IPS-NIHi7 (cell line): Measurements from ENCODE around the gene DTWD2.
A peak's percentile ranks its signal among the peaks of the same experiment; 100 is the strongest.
"Not testable (repeated sequence)": the region's sequence is repeated elsewhere in the genome, so short reads cannot be mapped to it uniquely, and the experiment has no call there.

ENCODE experiments used
- DNase-seq: peaks from one replicate; pipeline ENCODE4 v3.0.0; 2012; ENCODE audit warnings: mixed read lengths; ENCODE audit errors: extremely low spot score

The DTWD2 gene

DNA sequence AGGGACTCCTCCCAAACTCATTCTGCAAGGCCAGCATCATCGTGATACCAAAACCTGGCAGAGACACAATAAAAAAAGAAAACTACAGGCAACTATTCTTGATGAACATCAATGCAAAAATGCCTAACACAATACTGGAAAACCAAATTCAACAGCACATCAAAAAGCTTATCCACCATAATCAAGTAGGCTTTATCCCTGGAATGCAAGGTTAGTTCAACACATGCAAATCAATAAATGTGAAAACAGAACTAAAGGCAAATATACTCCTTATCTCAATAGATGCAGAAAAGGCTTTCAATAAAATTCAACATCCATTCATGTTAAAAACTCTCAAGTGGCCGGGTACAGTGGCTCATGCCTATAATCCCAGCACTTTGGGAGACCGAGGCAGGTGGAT is 111.5 kb downstream of the DTWD2 start:
- DNase-seq = not testable (repeated sequence)

GRCh38 chr5:118875131-118875530 is 113.2 kb downstream of the DTWD2 start:
- DNase-seq = no peak

DNA sequence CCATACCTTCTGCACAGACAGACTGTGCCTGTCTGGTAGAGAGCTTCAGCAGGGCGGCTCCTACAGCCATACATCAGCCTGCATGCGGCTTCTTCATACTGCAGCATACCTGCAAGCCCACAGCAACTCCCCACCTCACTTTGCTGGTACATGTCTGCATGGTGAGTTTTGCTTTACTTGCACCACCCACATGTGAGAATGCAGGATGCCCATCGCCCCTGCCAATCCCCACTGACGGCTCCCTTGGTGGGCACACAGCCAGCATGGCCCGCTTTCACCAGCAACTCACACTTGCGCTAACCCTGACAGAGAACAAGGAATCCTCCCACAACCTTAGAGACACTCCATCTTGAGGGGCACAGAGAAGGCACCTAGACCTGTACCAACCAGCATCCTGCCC is 114.9 kb downstream of the DTWD2 start:
- no peak for DNase-seq

GRCh38 chr5:118863345-118863744 is 125.0 kb downstream of the DTWD2 start:
- DNase-seq = no peak

- DNase-seq = no peak
These were observed 125.8 kb downstream of the DTWD2 start for GRCh38 chr5:118862596-118862995.

GRCh38 chr5:118857700-118858099 is 130.6 kb downstream of the DTWD2 start:
- no peak for DNase-seq

- DNase-seq = no peak
These were observed 133.5 kb downstream of the DTWD2 start for GRCh38 chr5:118854819-118855218.

- not testable (repeated sequence) for DNase-seq
These were observed 136.6 kb downstream of the DTWD2 start for GRCh38 chr5:118851785-118852184.

DNA sequence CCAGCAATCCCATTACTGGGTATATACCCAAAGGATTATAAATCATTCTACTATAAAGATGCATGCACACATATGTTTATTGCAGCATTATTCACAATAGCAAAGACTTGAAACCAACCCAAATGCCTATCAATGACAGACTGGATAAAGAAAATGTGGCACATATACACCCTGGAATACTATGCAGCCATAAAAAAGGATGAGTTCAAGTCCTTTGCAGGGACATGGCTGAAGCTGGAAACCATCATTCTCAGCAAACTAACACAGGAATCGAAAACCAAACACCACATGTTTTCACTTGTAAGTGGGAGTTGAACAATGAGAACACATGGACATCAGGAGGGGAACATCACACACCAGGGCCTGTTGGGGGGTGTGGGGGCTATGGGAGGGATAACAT is 138.8 kb downstream of the DTWD2 start:
- DNase-seq = not testable (repeated sequence)

DNA sequence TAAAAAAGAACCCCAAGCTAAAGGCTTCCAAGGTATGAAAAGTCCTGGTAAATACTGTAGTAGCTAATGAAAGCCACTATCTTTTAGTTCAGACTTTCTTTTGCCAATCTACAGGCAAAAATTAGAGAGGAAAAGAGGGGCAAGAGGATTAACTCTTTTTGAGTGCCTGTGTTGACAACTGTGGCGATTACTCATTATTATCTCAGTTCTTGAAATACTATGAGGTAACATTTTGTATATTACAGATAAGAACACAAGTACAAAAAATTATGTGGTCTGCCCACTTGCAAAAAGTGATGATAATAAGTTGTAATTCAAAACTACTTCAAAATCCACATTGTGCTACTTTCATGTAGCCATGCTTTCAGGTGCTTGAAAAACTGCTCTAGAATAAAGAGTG is 144.0 kb downstream of the DTWD2 start:
- DNase-seq = no peak

DNA sequence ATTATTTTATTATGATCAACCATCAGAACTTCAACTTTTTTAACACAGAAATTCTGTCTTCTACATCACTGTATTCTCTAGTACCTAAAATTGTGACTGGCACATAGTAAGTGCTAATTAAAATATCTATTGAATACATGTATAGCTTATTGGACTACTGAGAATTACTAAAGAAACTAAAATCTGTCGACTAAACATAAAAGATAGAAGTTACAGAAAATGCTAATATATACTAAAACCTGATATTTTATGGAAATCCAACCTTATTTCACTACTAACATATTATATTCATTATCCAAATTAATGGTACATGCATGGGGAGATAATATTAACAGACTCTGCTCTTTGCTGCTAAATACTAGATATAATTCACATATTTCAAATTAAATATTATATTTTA is 153.6 kb downstream of the DTWD2 start:
- no peak for DNase-seq

DNA sequence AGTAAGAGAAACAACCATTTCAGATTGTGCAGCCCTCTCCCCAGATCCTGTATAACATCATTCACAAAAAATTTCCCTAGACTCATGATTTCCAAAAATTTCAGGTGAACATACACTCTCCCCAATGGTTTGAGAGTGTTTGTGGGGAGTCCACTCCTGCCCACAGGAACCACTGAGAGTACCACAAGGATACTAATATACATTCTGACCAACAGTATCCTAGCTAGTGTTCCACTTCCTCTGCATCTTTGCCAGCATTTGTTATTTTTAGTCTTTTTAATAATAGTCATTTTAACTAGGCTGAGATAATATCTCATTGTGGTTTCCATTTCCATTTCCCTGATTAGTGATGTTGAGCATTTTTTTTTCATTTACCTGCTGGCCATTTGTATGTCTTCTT is 155.4 kb downstream of the DTWD2 start:
- DNase-seq = no peak

DNA sequence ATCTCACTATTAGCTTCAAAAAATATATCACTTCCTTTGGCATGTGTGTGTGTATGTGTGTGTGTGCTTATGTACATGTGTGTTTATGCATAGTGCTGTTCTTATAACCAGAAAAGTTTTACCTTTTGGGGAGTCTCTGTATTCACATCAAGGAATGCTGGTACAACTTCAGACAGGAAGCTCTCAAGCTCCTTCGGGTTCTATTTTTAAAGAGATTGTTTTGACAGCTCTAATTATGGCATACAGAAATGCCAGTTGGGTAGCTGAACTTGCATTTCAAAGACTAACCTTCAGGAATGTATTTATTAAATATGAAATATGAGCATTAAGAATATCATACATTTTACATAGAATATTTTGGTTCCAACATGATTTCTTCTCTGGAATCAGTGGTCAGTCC is 163.1 kb downstream of the DTWD2 start:
- DNase-seq = no peak

DNA sequence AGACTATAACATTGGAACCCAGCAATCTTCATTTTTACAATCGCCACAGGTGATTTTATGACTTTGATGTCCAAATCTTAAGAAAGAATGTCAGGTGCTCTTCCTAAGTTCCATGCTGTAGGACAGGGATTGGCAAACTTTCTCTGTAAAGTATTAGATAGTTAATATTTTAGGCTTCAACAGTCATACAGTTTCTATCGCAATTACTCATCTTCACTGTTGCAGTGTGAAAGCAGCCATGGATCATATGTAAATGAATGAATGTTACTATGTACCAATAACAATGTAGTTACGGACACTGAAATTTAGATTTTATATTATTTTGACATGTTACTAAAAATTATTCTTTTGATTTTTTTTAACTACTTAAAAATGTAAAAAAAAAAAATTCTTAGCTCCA is 169.7 kb downstream of the DTWD2 start:
- no peak for DNase-seq

DNA sequence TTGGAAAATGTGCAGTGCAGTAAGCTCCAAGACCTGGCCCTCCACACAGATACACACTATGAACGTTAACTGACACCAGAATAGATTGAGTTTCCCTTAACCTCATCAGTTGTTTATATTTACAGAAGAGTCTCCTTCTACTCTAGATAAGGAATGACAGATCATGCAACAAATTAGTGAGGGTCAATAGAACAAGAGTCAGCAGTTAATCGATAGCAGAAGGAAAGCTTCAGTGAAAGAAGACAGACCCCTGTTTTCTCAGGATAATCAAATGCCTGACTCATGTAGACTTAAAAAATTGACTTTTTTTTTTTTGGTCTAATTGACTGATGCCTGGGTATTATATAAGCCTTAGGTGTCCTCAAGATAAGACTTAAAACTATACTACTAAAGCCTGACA is 179.9 kb downstream of the DTWD2 start:
- DNase-seq = no peak

DNA sequence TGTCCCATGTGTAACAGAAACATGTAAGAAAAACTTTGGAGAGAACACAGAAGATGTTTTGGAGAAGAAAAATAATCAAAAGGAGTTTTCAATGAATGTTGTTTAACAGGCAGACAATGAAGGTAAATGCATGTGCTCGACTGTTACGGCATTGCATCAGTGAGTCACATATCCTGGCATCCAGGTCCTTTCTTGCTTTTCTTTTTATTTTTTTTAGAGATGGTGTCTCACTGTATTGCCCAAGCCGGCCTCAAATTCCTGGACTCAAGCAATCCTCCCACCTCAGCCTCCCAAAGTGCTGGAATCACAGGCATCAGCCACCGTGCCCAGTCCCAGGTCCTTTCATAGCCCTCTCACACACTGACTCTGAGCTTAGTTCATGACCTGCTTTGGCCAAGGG is 181.8 kb downstream of the DTWD2 start:
- no peak for DNase-seq

DNA sequence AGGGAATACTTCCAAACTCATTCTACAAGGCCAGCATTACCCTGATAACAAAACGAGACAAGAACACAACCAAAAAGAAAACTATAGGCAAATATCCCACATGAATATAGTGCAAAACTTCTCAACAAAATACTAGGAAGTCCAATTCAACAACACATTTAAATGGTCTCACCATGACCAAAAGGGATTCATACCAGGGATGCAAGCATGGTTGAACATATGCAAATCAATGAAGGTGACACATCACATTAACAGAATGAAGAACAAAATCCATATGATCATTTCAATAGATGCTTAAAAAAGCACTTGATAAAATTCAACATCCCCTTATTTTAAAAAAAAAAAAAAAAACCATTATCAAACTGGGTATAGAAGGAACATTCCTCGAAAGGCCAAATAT is 186.0 kb downstream of the DTWD2 start:
- DNase-seq = no peak

GRCh38 chr5:118796081-118796480 is 192.3 kb downstream of the DTWD2 start:
- DNase-seq = peak; percentile 69

DNA sequence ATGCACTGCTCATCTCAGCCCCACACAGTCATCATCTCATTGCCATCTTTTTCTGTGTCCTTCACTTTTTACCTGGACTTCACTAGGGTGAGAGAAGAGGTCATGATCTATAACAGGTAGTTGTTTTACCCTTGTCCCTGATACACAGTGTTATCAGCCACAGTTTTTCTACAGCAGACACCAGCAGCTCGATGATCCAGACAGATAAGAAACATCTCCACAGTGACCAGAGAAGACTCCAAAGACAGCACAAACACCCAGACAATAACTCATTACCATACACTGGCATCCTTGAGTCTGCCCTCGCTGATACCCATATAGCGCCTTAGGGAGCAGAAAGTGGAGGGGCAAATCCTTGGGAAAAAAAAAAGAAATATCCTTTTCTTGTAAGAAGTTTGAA is 194.1 kb downstream of the DTWD2 start:
- no peak for DNase-seq

DNA sequence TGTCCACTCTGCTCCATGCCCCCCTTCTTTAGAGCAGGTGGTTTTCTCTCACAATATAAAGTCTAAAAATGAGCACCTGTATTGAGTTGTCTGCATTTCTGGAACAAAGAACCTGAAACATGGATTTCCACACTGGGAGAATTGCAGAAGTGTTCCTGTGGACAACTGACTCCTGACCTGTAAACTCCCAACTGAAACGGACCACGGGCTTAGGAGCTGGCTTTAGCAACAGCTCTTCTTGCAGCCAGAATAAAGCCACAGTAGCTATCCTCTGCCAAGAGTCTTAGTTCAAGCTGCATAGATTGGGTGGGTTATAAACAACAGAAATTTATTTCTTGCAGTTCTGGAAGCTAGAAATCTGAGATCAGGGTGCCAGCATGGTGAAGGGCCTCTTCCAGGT is 194.7 kb downstream of the DTWD2 start:
- no peak for DNase-seq

- no peak for DNase-seq
These were observed 195.3 kb downstream of the DTWD2 start for GRCh38 chr5:118793091-118793490.

- peak; percentile 62 for DNase-seq
These were observed 196.2 kb downstream of the DTWD2 start for GRCh38 chr5:118791926-118792734.

- no peak for DNase-seq
These were observed 199.0 kb downstream of the DTWD2 start for GRCh38 chr5:118789366-118789765.

DNA sequence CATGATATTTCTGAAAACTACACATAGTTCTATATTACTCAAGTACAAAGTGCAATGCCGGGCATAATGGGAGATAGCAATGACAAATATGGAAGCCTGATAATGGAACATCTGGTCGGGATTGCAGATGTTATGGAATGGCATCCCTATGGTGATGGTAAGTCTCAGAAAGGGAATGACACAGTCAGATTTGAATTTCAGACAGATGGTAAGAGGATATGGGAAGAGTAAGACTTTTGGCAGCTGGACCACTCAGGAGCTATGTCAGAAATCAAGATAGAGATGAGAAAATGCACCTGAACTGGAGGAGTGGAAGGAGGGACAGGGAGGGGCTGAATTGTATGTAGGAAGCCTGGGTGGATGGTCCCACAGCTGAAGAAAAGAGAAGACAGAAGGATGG is 200.0 kb downstream of the DTWD2 start:
- DNase-seq = no peak
